ENCODE results near the gene CPZ. TPM values are rescaled to one million over a fixed set of nuclear protein-coding genes. Genes with fewer than 3 reads are reported as not detected.
"Not testable (repeated sequence)": the region's sequence is repeated elsewhere in the genome, so short reads cannot be mapped to it uniquely, and the experiment has no call there.

The CPZ gene
- total RNA-seq, 3 donors from 2014 or later, result not detected

DNA sequence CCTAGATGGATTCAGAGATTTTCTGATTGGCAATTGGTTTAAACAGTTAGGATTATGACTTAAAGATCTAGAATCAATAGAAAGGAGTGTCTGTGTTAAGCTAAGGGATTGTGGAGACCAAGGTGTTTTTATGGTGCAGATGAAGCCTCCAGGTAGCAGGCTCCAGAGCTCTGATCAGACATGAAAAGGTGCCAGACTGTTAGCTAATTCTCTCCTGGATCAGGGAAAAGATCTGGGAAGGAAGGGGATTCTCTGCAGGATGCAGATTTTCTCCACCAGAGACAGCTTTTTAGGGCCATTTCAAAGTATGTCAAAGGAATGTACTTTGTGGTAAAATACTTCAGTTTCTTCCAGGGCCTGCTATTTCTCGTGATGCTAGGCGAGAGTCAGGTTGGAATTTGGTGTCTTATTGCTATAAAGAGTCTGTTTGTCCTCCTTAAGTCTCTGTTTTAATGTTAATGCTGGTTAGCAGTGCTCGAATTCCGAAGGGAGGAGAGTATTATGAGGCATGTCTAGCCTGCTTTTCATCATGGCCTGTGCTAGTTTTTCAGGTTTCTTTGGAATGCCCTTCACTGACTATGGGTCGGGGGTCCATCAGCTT, 24.4 kb upstream of the CPZ start:
- no peak for DNase-seq
- H3K36me3 Mint-ChIP-seq (ENCODE audit: insufficient read depth), result no peaks in the 10 kb centered on the region
- no peak overlapping the region for H3K4me3 Mint-ChIP-seq
- no peak for ATAC-seq
- peaks cover 6% of the 10 kb centered on the region for H3K27me3 Mint-ChIP-seq (ENCODE audit: low read depth)
- H3K9me3 Mint-ChIP-seq, result no peaks in the 10 kb centered on the region
- H3K4me1 Mint-ChIP-seq (ENCODE audit: low read depth), result no peaks in the 10 kb centered on the region

DNA sequence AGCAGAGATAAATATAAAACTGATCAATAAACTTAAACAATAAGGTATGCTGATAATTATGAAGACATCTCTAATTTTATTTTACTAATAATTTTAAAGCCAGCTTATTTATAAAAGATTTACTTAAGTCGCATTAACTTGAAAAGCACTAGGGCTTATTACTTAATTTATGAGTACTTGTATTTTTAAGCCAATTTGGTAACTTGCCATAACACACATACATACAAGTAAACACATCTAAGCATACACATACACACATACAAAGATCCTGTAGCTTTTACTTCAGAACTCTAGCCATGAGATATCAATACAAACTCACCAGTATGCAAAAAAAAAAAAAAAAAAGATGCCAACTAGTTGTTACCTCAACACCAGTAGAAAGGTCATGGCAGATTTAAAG, 22.4 kb upstream of the CPZ start:
- Mint-ChIP-seq H3K27me3 (ENCODE audit: low read depth) (peaks cover 6% of the 10 kb centered on the region), H3K9me3 (no peaks in the 10 kb centered on the region), H3K36me3 (ENCODE audit: insufficient read depth) (no peaks in the 10 kb centered on the region), H3K4me3 (no peak overlapping the region), H3K4me1 (ENCODE audit: low read depth) (no peaks in the 10 kb centered on the region)
- no peak for ATAC-seq
- no peak for DNase-seq

DNA sequence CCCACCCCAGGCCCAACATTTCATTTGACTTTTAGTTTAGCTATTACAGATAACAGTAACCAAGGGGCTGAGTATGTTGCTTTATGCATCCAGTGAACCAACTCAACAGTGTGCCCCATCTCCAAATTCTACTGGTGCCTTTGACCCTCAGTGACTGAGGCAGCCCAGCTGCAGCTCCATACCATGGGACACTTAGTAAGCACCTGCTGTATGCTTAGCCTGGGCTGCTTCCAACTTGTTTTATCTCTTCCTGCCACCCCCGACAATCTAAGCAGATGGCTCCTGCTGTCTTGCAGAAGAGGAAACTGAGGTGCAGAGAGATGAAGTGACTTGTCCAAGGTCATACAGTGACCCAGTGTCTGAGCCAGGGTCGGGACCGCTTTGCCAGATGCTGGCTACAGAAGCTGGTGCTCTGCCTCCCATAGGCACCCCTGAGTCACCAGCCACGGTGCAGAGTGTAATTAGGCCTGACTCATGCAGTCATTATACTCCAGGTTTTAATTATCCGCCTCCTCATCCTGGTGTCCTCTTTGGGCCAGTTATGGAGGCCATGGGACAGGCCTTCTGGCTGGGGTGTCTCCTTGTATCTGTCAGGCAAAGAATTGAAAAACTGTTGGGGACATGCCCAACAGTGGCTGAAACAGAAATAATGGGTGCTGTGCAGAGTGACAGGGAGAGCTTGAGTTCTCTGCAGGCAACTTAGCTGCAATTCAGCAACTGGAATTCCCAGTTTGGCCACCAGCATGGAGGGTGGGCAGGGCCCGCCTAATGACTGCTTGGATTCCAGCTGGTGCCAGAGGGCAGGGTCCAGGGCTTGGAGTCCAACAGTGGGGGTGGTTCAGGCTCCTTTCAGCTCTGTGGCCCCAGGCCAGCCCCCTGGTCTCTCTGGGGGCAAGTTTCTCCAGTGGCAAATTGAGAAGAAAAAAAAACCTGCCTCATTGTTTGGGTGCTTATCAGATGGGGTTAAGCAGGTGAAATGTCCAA, 20.6 kb upstream of the CPZ start:
- Mint-ChIP-seq H3K27me3 (ENCODE audit: low read depth) (peaks cover 6% of the 10 kb centered on the region), H3K4me1 (ENCODE audit: low read depth) (no peaks in the 10 kb centered on the region), H3K36me3 (ENCODE audit: insufficient read depth) (no peaks in the 10 kb centered on the region), H3K4me3 (no peak overlapping the region), H3K9me3 (no peaks in the 10 kb centered on the region)
- DNase-seq (no peak), ATAC-seq (no peak)

DNA sequence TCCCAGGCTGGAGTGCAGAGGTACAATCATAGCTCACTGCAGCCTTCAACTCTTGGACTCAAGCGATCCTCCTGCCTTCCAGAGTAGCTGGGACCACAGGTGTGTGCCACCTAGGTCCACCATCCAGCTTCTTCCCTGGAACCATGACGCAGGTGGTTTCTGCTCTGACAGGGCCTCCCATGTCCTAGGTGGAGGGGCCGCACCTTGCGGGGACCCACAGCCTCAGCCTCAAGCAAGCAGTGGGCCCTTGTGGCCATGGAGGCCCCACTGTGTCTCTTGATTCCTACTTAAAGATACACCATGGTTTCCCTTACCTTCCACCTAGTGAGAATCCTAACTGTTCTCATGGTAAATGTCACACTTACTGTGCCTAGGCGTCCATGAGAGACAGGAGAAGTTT, 19.3 kb upstream of the CPZ start:
- H3K36me3 Mint-ChIP-seq (ENCODE audit: insufficient read depth), result no peaks in the 10 kb centered on the region
- no peak for ATAC-seq
- no peak overlapping the region for H3K4me3 Mint-ChIP-seq
- no peak for DNase-seq
- no peaks in the 10 kb centered on the region for H3K4me1 Mint-ChIP-seq (ENCODE audit: low read depth)
- peaks cover 7% of the 10 kb centered on the region for H3K27me3 Mint-ChIP-seq (ENCODE audit: low read depth)
- H3K9me3 Mint-ChIP-seq, result no peaks in the 10 kb centered on the region

DNA sequence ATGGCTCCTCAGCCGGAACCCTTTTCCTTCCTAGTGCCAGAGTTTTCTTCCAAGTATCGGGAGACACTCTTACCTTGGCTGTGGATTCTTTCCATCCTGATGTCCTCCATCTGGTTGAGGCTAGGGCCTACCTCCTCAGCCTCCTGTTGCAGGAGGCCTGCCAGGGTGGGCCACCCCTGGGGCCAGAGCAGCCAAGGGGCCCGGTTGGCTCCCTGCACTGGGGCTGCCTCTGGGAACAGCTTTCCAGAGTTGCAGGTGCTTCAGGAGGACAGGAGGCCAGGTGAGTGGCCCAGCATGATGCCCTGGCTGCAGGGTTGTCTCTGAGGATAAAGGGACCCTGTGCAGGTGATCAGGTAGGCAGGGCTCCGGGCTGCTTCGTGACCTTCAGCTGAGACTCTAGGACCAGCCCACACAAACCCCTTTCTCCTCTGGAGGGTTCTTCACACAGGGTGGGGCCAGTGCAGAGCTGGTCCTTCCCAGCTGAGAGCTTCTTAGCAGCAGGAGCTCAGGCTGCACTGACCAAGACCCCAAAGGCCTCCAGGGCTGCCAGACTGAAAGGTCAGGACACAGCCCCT, 17.7 kb upstream of the CPZ start:
- Mint-ChIP-seq H3K27me3 (ENCODE audit: low read depth) (peaks cover 16% of the 10 kb centered on the region), H3K36me3 (ENCODE audit: insufficient read depth) (no peaks in the 10 kb centered on the region), H3K4me1 (ENCODE audit: low read depth) (no peaks in the 10 kb centered on the region), H3K4me3 (no peak overlapping the region), H3K9me3 (no peaks in the 10 kb centered on the region)
- no peak for DNase-seq
- ATAC-seq, result no peak

DNA sequence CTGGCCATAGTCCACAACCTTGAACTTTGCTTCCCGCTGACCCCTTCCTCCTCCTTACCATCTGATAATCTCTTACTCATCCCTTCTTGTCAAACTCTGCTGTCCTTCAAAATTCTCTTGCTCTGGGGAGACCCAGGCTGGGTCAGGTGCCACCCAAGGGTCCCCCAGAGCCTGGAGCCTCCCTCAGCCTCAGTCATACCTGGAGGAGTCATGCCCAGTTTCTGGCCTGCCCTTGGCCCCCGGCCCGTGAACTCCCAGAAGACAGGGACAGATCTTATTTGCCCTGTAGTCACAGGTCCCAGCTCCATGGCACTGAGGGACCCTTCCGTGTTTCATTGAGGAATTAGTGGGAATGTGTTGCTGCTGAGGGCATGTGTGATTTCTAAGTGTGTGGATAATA, 17.1 kb upstream of the CPZ start:
- H3K4me1 Mint-ChIP-seq (ENCODE audit: low read depth), result no peaks in the 10 kb centered on the region
- no peak overlapping the region for H3K4me3 Mint-ChIP-seq
- H3K9me3 Mint-ChIP-seq, result no peaks in the 10 kb centered on the region
- no peak for ATAC-seq
- no peak for DNase-seq
- H3K36me3 Mint-ChIP-seq (ENCODE audit: insufficient read depth), result no peaks in the 10 kb centered on the region
- H3K27me3 Mint-ChIP-seq (ENCODE audit: low read depth), result peaks cover 17% of the 10 kb centered on the region

DNA sequence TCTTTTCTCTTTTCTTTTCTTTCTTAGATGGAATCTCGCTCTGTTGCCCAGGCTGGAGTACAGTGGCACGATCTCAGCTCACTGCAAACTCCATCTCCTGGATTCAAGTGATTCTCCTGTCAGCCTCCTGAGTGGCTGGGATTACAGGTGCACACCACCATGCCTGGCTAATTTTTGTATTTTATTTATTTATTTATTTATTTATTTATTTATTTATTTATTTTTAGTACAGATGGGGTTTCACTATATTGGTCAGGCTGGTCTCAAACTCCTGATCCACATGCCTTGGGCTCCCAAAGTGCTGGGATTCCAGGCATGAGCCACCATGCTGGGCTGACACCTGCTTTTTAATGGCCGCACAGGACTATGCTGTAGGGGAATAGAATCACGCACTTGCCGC, 16.0 kb upstream of the CPZ start:
- peaks cover 17% of the 10 kb centered on the region for H3K27me3 Mint-ChIP-seq (ENCODE audit: low read depth)
- not testable (repeated sequence) for H3K9me3 Mint-ChIP-seq; ATAC-seq; H3K36me3 Mint-ChIP-seq (ENCODE audit: insufficient read depth); DNase-seq; H3K4me1 Mint-ChIP-seq (ENCODE audit: low read depth); H3K4me3 Mint-ChIP-seq

DNA sequence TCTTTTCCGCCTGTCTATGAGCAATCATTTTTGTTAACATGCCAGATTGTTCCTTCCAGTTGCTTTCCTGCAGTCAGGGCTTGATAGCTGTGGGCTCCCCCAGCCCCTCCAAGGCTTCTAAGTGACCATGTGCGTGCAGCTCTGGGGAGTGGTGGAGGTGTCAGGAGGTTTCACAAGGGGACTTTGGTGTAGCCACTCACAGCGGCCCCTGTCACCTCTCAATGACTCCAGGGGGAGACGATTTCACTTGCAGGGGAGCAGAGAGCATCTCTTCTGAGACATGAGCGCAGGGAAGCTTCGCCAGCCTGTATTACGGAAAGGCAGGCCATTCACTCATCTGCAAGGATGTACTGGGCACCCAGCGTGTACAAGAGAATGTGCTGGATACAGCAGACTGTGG, 15.5 kb upstream of the CPZ start:
- no peaks in the 10 kb centered on the region for H3K36me3 Mint-ChIP-seq (ENCODE audit: insufficient read depth)
- peaks cover 17% of the 10 kb centered on the region for H3K27me3 Mint-ChIP-seq (ENCODE audit: low read depth)
- no peaks in the 10 kb centered on the region for H3K4me1 Mint-ChIP-seq (ENCODE audit: low read depth)
- no peak overlapping the region for H3K4me3 Mint-ChIP-seq
- DNase-seq (no peak), ATAC-seq (no peak)
- H3K9me3 Mint-ChIP-seq, result no peaks in the 10 kb centered on the region

DNA sequence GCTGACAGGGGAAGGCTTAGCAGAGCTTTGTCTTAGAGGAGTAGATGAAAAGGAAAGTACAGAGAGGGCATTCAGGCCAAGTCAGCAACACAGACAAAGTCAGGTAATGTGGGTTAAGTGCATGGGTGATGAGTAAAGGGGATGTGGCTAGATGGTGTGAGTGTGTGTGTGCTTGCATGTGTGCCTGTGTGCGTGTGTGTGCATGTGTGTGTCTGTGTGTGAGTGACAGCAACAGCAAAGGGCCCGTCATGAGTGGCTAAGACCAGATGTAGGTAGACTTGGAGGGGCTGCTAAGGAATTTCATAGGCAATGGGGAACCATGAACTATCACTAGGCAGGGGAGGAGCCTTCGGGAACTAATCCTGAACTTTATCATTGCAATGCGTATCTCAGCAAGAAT, 14.6 kb upstream of the CPZ start:
- Mint-ChIP-seq H3K4me3 (no peak overlapping the region), H3K36me3 (ENCODE audit: insufficient read depth) (no peaks in the 10 kb centered on the region), H3K4me1 (ENCODE audit: low read depth) (no peaks in the 10 kb centered on the region), H3K9me3 (no peaks in the 10 kb centered on the region), H3K27me3 (ENCODE audit: low read depth) (peaks cover 15% of the 10 kb centered on the region)
- ATAC-seq (no peak), DNase-seq (no peak)

DNA sequence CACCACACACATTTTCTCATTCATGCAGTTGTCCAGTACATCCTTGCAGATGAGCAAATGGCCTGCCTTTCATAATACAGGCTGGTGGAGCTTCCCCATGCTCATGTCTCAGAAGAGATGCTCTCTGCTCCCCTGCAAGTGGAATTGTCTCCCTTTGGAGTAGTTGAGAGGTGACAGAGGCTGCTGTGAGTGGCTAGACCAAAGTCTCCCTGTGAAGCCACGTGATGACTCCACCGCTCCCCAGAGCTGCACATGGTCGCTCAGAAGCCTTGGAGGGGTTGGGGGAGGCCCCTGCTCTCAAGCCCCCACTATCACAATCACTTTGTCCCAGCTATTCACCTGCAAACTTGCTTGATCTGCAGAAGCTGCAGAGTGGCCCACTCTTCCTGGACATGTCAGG, 13.8 kb upstream of the CPZ start:
- no peaks in the 10 kb centered on the region for H3K9me3 Mint-ChIP-seq
- no peaks in the 10 kb centered on the region for H3K36me3 Mint-ChIP-seq (ENCODE audit: insufficient read depth)
- peaks cover 15% of the 10 kb centered on the region for H3K27me3 Mint-ChIP-seq (ENCODE audit: low read depth)
- DNase-seq (no peak), ATAC-seq (no peak)
- H3K4me3 Mint-ChIP-seq, result no peak overlapping the region
- H3K4me1 Mint-ChIP-seq (ENCODE audit: low read depth), result no peaks in the 10 kb centered on the region

DNA sequence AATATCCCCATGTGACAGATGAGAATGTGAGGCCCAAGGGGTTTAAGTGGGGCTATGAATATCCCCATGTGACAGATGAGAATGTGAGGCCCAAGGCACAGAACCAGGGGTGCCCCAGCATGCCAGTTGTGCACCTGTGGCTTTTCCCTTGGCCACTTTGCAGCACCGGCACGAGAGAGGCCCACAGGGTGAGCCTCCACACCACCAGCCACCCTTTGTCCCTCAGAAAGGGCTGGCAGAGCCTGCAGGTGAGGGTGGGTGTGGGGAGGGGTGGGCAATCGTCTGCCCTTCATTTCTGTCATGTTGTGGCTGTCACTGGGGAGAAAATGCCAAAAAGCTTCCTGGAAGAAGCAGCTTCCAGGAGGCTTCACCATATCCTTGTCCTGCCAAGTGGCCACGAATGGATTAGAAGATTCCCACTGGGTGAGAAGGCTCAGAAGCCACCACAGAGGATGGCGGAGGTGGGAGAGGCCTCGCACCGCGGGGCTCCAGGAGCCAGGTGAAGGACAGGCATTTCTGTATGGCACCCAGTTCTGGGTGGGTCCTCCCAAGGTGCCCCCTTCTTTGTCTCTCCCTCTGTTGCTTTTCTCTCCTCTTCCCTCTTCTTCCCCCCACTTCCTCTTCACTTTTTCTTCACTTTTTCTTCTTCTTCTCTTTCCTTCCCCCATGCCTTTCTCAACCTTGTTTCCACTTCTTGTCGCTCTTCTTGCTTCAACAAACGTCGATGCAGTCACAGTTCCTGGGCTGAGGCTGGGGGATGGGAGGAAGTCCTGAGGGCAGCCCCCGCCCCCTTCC, 12.8 kb upstream of the CPZ start:
- Mint-ChIP-seq H3K27me3 (ENCODE audit: low read depth) (peaks cover 18% of the 10 kb centered on the region), H3K4me3 (no peak overlapping the region)

DNA sequence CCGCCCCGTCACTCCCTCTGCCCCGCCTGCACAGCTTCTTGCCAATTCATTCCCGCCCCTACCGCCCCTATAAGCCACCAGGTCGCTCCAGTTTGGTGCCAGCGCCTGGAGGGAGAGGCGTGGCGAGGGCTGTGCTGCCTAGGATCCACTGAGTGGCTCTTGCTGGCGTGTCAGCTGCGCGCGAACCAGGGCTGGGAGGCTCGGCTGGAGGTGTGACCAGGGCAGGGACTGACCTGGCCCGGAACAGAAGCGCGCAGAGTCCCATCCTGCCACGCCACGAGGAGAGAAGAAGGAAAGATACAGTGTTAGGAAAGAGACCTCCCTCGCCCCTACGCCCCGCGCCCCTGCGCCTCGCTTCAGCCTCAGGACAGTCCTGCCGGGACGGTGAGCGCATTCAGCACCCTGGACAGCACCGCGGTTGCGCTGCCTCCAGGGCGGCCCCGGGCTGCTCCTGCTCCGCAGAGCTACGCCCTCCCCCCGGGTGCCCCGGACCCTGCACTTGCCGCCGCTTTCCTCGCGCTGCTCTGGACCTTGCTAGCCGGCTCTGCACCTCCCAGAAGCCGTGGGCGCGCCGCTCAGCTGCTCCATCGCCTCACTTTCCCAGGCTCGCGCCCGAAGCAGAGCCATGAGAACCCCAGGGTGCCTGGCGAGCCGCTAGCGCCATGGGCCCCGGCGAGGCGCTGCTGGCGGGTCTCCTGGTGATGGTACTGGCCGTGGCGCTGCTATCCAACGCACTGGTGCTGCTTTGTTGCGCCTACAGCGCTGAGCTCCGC, 12.1 kb upstream of the CPZ start, which contains the start of gene GPR78:
Gene GPR78, plus strand, starts transcription at position 72 of the 773 bp plus-strand sequence. Its CDS starts 591 bp downstream, at position 663.
- Mint-ChIP-seq H3K9me3 (no peaks in the 10 kb centered on the region), H3K27me3 (ENCODE audit: low read depth) (peaks cover 18% of the 10 kb centered on the region), H3K36me3 (ENCODE audit: insufficient read depth) (no peaks in the 10 kb centered on the region), H3K4me1 (ENCODE audit: low read depth) (no peaks in the 10 kb centered on the region), H3K4me3 (no peak within 1 kb of the TSS)
- DNase-seq, result no peak
- peak; percentile 62 to 67 for ATAC-seq

More for the DNA sequence above, 12.8 kb upstream of the CPZ start:
- Mint-ChIP-seq H3K9me3 (no peaks in the 10 kb centered on the region), H3K36me3 (ENCODE audit: insufficient read depth) (no peaks in the 10 kb centered on the region), H3K4me1 (ENCODE audit: low read depth) (no peaks in the 10 kb centered on the region)
- ATAC-seq (no peak), DNase-seq (no peak)

DNA sequence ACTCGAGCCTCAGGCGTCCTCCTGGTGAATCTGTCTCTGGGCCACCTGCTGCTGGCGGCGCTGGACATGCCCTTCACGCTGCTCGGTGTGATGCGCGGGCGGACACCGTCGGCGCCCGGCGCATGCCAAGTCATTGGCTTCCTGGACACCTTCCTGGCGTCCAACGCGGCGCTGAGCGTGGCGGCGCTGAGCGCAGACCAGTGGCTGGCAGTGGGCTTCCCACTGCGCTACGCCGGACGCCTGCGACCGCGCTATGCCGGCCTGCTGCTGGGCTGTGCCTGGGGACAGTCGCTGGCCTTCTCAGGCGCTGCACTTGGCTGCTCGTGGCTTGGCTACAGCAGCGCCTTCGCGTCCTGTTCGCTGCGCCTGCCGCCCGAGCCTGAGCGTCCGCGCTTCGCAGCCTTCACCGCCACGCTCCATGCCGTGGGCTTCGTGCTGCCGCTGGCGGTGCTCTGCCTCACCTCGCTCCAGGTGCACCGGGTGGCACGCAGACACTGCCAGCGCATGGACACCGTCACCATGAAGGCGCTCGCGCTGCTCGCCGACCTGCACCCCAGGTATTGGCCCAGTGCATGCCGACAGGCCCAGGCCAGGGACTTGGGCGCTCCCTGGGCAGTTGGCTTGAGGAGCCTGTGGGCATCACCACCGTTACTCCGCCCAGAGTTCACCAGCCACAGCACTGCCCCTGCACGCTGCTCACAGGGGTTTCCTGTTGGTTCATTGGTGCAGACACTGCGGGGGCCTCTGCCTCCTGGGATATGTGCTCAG, 11.3 kb upstream of the CPZ start:
- no peaks in the 10 kb centered on the region for H3K9me3 Mint-ChIP-seq
- ATAC-seq (no peak), DNase-seq (no peak)
- peaks cover 20% of the 10 kb centered on the region for H3K27me3 Mint-ChIP-seq (ENCODE audit: low read depth)
- no peak overlapping the region for H3K4me3 Mint-ChIP-seq
- H3K36me3 Mint-ChIP-seq (ENCODE audit: insufficient read depth), result no peaks in the 10 kb centered on the region
- no peaks in the 10 kb centered on the region for H3K4me1 Mint-ChIP-seq (ENCODE audit: low read depth)
